ENCODE measurements around the gene GLRX.
"Not testable (repeated sequence)": the region's sequence is repeated elsewhere in the genome, so short reads cannot be mapped to it uniquely, and the experiment has no call there.

GLRX gene

GRCh38 chr5:95825495-95825894 lies 3.0 kb upstream of the GLRX start:
- DNase-seq, result no peak

DNA sequence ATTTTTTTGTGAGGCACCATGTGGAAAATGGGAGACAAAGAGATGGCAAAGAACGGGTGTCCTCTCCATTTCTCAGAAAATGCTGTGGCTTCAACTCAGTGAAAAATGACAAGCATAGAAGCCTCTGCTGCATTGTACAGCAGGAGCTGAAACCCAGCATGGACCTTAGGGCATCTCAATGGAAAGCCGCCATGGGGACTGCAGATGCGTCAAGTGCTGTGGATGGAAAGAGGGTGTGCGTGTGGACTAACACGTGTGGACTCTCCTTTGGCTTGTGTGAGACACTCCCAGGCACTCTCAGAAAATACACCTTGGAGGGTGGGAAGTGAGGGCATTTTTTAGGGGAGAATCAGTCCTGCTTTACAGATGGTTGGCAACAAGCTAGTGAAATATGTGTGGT lies 2.2 kb upstream of the GLRX start:
- no peak for DNase-seq

GRCh38 chr5:95823738-95824609 lies 1.4 kb upstream of the GLRX start:
- peak; percentile 45 to 48 for DNase-seq

DNA sequence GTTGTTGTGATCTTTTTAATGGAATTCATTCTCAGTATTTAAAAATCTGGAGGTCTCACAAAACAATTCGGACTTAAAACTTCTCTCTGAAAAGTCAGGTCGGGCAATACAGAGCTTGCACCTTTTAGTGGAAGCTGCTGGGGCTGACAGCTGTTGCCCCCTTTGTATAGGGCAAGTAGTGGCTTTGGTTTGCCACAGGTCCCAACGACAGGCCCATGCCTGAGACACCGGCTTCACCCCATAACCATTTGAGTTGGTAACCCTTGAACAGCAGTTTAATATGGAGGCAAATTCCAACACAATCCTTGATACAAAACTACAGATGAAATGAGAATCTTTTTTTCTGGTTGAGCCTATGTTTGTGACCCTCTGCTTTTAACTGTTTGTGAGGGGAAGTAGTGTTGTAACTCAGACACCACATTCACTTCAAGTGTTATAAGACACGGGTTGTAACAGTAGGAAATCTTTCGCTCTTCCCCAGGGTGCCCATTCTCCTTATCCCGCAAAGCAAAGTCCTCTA lies 752 bp upstream of the GLRX start:
- DNase-seq, result no peak

DNA sequence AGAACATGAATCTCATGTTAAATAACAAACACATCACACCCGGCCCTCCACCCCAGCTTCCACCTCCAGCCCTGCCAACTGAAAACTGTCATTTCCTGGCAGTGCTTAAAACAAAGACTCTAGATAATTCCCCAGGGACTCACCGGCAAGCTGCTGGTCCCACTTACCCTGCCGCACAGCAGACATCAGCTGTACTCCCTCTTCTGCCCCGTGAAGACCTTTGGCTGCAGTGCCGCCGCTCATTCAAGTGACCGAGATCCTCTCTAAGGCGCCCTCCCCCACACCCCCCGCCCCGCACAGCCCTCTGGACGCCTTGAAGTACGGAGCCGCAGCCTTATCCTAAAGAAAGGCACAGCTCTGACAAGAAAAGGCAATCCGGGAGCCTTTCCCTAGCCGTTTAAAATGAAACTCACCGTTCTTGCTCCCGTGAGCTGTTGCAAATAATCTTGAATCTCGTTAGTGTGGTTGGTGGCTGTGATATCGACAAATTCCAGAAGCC lies 434 bp downstream of the GLRX start:
- DNase-seq, result no peak

DNA sequence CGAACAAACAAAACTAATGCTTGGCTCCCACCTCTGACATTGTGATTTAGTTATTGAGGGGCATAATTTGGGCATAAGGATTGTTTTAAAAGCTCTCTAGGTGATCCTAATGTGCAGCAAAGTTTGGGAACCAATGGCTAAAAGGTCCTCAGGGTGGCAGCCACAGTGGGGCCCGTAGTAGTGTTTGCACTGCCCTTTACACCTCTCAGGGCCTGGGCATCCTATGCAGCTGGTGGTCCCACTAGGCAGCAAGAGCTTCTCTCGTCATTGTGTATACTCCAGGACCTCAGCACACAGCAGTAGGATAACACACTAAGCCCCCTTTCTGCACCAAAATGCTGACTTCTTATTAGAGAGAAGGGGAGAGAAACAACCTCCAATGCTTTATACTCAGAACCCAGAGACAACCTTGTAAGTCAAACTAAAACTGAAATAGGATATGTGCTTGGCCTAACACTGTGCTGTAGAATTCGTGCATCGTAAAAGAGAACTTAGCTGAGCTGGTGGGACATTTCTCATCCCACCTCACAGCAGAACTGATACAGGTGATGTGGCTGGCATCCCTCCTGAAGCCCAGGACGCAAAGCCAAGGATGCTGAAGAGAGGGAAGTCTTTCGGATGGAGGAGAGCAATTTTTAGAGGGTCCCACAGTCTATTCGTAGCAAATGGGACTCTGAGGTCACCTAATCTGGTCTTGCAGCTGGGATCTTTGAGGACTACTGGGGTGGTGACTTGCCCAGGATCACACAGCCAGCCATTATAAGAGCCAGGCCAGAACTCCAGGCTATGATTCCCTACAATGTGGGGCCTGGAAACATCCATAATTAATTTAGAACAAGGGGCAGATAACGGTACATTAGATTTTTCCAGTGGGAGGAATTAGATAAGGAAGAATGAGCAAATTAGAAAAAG lies 1.2 kb downstream of the GLRX start:
- no peak for DNase-seq

DNA sequence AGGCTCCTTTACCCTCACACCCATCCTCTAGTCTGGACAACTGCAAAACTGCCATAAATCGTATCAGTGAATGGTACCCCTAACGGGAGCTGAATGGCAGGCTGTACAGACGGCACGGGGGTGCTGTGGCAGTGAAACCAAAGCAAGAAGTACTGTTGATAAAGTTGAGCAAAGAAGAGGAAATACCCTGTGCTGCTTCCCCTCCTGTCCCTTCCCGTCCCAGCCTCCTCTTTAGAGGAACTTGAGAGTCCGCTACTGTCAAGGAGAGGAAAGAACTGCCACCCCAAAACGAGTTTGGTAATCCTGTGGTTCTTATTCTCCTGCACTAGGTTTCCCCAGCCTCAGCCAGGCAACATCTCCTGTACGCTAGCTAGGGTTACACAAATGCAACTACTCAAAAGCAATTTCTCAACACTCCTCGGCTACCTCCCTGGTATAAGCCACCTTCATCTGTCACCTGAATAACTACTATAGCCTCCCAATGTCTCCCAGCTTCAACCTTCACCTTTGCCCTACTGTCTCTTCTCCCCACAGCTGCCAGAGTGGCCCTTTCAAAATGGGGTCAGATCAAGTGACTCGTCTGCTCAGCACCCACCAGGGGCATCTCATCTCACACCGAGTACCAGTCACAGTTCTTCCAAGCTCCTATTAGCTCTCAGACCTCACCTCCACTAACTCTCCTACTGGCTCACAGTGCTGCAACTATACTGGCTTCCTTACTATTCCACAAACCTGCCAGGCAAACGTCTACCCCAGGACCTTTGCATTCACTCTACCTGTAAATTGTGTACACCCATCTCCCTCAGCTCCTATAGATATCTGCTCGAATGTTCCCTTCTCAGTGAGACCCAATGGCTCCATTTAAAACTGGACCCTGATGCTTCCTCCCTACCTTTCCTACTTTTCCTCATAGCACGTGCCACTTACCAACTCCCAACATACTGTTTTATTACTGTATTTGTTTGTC lies 4.1 kb downstream of the GLRX start:
- DNase-seq, result no peak

DNA sequence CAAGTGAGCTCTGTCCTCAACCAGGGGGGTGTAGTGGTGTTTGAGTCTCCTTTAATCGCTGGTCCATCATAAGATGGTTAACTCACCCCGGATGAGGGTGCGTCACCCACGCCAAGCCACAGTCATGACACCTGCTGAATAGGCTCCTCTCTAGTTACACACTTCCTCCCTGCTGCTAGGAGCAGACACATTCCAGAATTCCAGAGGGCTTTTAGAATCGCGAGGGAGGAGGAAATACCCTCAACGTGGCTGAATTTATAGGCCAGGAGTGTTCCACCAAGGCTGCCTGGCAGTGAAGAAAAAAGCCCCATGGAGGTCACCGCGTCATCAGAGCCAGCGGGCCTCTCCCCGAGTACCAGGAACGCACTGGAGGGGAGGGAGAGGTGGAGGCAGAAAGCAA lies 5.1 kb downstream of the GLRX start:
- no peak for DNase-seq

DNA sequence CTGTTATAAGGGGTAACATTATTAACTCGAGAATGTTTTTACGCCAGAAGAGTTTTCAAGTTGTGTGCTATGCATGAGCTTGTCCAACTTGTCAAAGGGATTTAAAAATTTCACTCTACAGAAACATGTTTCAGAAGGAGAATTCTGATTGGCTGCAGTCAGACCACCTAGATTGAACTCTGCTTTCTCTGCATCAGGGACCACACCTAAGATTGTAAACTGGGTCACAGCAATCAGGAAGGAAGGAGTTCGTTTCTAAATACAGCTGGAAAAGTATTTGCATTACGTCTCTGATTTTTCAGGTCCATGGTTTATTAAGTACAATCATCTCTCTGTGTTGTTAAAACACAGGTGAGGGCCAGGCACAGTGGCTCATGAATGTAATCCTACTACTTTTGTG lies 5.8 kb downstream of the GLRX start:
- DNase-seq, result no peak

GRCh38 chr5:95816341-95816740 lies 6.2 kb downstream of the GLRX start:
- no peak for DNase-seq

DNA sequence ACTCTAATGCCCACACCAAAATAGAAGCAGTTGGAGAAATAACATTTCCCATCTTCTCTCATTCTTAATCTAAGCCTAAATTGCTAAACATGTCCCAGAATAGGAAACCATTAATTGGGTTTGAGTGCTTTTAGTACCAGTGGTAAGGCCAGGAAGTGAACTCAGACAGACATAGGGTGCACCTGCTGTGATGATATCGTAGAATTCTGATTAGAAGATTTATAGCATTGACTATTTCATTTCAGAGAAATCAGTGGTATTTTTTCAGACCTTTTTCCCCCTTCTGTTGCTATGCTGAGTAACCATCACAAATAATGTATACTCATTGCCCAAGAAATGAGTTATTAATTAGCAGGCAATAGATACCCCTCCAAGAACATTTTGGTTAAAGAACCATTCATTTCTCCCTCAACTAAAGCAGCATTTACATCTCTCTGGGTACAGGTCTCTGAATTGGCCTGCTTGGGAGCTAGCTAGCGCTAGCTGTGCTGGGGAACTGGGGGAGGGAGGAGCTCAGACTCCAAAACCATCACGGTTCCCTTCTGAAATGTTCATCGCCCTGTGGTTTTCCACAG lies 7.3 kb downstream of the GLRX start:
- no peak for DNase-seq

DNA sequence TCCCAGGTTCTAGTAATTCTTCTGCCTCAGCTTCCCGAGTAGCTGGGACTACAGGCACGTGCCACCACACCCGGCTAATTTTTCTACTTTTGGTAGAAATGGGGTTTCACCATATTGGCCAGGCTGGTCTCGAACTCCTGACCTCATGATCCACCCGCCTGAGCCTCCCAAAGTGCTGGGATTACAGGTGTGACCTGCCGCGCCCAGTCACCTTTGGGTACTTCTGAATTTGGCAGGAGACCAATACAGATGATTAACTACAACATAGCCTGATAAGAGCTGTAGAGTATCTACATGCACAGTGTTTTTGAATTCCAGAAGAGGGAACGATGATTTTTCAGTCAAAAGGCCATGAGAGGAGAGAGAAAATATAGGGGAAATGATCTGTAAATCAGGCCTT lies 9.5 kb downstream of the GLRX start:
- DNase-seq, result not testable (repeated sequence)

GRCh38 chr5:95812074-95812471 lies 10.5 kb downstream of the GLRX start:
- no peak for DNase-seq

- not testable (repeated sequence) for DNase-seq
These were observed 11.0 kb downstream of the GLRX start for GRCh38 chr5:95811461-95812073.

GRCh38 chr5:95811126-95811423 lies 11.5 kb downstream of the GLRX start:
- not testable (repeated sequence) for DNase-seq

DNA sequence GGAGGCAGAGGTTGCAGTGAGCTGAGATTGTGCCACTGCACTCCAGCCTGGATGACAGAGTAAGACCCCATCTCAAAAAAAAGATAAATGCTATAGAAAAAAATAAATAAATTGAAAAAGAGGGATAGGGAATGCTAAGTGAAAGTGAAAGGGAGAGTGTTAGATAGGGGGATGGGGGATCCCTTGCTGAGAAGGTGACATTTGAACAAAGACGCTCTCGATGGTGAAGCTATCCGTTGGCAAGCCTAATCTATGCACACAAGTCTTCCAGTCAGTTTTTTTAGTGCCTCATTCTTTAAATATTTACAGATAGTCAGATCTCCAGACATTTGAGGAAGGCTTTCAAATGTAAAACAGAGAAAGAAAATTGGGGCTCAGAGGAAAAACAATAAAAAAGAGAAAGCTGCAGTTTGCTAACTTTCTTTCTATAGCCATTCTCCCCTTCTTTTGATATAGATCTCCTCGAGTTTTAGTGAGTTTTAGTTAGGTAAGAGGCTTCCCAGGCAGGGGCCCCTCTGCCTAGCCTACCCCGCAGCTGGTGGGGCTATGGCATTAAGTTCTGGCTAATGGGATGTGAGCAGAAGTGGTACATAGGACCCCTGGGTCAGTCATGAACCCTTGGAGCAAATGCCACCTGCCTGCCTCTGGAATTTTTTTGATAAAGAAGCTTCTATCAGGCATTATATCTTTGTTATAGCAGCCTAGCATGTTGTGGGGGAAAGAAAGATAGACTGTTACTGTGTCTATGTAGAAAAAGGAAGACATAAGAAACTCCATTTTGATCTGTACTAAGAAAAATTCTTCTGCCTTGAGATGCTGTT lies 12.0 kb downstream of the GLRX start:
- no peak for DNase-seq

GRCh38 chr5:95809414-95809960 lies 13.0 kb downstream of the GLRX start:
- no peak for DNase-seq

DNA sequence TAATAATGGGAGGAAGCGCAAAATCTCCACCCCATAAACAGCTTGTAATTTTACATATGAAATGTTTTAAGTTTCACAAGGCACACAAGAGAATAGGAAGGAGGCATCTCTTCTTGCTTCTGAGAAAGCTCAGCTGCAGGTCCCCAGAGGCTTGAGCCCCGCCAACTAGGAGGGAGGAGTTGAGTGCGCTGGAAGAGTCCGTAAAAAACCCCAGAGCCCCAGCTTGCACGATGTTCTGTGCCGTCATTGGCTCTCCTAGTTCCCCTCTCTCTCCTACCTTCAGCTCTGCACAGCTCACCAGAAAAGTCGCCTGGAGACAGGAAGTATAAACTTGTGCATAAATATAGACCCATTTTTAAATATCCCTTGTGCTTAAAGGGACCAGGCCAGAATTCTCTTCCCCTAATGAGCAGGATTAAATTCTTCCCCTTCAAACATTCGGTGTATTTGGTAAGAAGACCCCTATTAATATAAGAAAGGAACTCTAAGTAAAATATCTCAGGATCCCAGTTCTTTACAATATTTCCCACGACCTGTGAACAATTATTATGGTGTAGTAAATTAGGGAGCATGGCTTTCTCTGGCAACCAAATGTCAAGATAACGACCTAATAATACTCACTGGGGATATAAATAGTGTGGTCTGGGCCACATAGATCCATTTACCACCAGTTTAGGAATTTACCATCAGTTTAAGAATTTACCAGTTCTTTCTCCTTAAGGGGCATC lies 13.7 kb downstream of the GLRX start:
- DNase-seq, result peak; percentile 64 to 69

DNA sequence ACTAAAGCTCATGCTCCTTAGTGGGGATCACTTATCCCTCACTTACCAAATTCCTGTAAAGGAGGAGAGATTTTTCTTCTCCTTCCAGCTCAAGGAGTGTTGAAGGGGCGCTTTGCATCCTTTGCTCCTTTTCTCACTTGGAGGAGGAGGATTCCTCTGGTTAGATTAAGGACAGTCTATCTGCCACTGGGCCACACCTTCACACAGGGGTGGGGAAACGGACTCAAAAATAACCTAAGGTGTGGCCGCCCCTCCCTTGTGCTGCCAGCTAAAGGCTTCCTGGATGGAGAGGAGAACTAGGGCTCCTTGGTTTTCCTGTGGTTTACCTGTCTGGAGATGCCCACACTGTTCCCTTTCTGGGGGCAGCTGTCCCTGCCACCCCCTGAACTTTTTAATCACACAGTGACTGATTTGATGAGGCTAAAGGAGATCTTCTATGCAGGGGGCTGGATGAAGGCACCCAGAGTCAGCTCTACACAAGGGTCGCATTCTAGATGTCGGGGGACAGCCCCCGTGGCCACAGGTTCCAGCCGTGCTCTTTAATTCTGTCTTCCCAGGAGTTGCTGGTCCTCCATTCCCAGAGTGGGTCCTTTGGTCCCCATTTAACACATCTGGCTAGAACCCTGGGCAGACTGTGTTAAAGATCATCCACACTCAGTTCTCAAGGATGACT lies 14.4 kb downstream of the GLRX start:
- no peak for DNase-seq

Data from activated CD4-positive, alpha-beta T cell treated with anti-CD3 and anti-CD28 coated beads, Interleukin-2, amount 50 U/mL, for 4 hours (primary cell).